ENCODE results near the gene LCLAT1. TPM values are rescaled to one million over a fixed set of nuclear protein-coding genes. Genes with fewer than 3 reads are reported as not detected.

LCLAT1 gene
- total and polyA plus RNA-seq, 2 donors (not counting 1 experiment from before 2014, with no cell fraction given): 5.1 to 21.9 TPM

DNA sequence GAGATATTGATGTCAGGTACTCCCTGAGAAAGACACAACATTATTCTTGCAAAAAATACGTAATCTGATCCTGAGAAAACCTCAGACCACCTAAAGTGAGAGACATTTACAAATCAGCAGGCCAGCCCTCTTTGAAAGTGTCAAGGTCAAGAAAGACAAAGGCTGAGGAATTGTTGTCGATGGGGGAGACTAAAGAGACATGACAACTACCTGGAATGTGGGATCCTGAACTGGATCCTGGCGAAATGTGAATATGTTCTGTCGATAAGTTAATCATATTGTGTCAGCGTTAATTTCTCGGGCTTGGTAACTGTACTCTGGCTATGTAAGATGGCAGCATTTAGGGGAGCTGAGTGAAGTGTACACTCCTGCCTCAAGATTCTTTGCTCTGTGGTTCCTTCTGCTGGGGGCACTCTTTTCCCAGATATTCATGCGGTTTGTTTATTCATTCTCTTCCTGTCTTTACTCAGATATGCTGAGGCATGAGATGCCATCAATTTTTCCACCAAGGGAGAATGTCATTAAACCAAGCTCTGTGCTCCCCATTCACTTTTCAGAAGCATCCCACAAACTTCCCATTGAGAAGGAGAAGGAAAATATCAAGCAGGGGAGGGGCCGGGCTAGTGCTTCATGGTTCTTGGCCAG, 205.3 kb downstream of the LCLAT1 start:
- Mint-ChIP-seq H3K27me3 (no peaks in the 10 kb centered on the region), H3K27ac (no peak overlapping the region), H3K4me1 (no peaks in the 10 kb centered on the region), H3K9me3 (ENCODE audit: insufficient read depth) (no peaks in the 10 kb centered on the region), H3K4me3 (no peak overlapping the region)
- Histone ChIP-seq H3K4me3 (ENCODE audit: control extremely low read depth in 1 of 5, extremely low read depth in 1 of 5, insufficient read depth in 1 of 5, low read depth in 2 of 5, low read length in 4 of 5) (no peak overlapping the region), H3K27me3 (replicated peaks in 1 of 4; ENCODE audit: control extremely low read depth in 1 of 4, control insufficient read depth in 3 of 4, insufficient read depth in 4 of 4, low read length in 3 of 4) (no peaks in the 10 kb centered on the region), H3K9me3 (ENCODE audit: control extremely low read depth in 1 of 3, control insufficient read depth in 2 of 3, insufficient read depth in 1 of 3, low read length in 2 of 3) (no peaks in the 10 kb centered on the region), H4K20me1 (ENCODE audit: control insufficient read depth, insufficient read depth, low read length, poor library complexity, severe bottlenecking) (no peaks in the 10 kb centered on the region), H2AFZ (ENCODE audit: insufficient read depth, low read depth, low read length, poor library complexity, severe bottlenecking) (no peak overlapping the region), H3K27ac (ENCODE audit: low read length in 2 of 2) (no peak overlapping the region), H3K9ac (ENCODE audit: low read length) (no peak overlapping the region), H3K4me2 (replicated peaks; ENCODE audit: low read depth, low read length, poor library complexity, severe bottlenecking) (no peak overlapping the region), H3K79me2 (ENCODE audit: control insufficient read depth, insufficient read depth, low read length) (no peaks in the 10 kb centered on the region), H3K36me3 (replicated peaks in 1 of 2; ENCODE audit: control extremely low read depth in 1 of 2, control insufficient read depth in 1 of 2, extremely low read depth in 1 of 2, insufficient read depth in 2 of 2, low read length in 1 of 2) (no peaks in the 10 kb centered on the region), H3K4me1 (ENCODE audit: control insufficient read depth in 2 of 2, insufficient read depth in 2 of 2, low read length in 2 of 2) (no peaks in the 10 kb centered on the region)
- 100% methylated on average over 6 of the region's 8 CpGs for WGBS (ENCODE audit: insufficient coverage)
- ATAC-seq (ENCODE audit: low read depth) (no peak), DNase-seq (no peak)
- ChIA-PET CTCF (interaction anchor here (1.5 kb wide), 1 partner anchor 59 kb away, joined by 4 read pairs; no protein-coding TSS in a partner anchor), POLR2A (no interaction called here)
- intact Hi-C loops (cut with micrococcal nuclease): no loop called here
- TF ChIP-seq, protein P1, sequence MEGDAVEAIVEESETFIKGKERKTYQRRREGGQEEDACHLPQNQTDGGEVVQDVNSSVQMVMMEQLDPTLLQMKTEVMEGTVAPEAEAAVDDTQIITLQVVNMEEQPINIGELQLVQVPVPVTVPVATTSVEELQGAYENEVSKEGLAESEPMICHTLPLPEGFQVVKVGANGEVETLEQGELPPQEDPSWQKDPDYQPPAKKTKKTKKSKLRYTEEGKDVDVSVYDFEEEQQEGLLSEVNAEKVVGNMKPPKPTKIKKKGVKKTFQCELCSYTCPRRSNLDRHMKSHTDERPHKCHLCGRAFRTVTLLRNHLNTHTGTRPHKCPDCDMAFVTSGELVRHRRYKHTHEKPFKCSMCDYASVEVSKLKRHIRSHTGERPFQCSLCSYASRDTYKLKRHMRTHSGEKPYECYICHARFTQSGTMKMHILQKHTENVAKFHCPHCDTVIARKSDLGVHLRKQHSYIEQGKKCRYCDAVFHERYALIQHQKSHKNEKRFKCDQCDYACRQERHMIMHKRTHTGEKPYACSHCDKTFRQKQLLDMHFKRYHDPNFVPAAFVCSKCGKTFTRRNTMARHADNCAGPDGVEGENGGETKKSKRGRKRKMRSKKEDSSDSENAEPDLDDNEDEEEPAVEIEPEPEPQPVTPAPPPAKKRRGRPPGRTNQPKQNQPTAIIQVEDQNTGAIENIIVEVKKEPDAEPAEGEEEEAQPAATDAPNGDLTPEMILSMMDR (IDR thresholded peaks at IDR 0.05): no peak
- no peak for TF ChIP-seq EZH2 (IDR thresholded peaks at IDR 0.05; ENCODE audit: borderline replicate concordance, insufficient read depth, low read depth, low read length, poor library complexity, severe bottlenecking)

- Histone ChIP-seq H3K79me2 (ENCODE audit: control insufficient read depth, insufficient read depth, low read length) (no peaks in the 10 kb centered on the region), H3K4me2 (replicated peaks; ENCODE audit: low read depth, low read length, poor library complexity, severe bottlenecking) (no peak overlapping the region), H4K20me1 (ENCODE audit: control insufficient read depth, insufficient read depth, low read length, poor library complexity, severe bottlenecking) (no peaks in the 10 kb centered on the region), H2AFZ (ENCODE audit: insufficient read depth, low read depth, low read length, poor library complexity, severe bottlenecking) (no peak overlapping the region), H3K27me3 (replicated peaks in 1 of 4; ENCODE audit: control extremely low read depth in 1 of 4, control insufficient read depth in 3 of 4, insufficient read depth in 4 of 4, low read length in 3 of 4) (peaks cover 0 to 2% (median 0%) of the 10 kb centered on the region in 4 experiments), H3K36me3 (replicated peaks in 1 of 2; ENCODE audit: control extremely low read depth in 1 of 2, control insufficient read depth in 1 of 2, extremely low read depth in 1 of 2, insufficient read depth in 2 of 2, low read length in 1 of 2) (no peaks in the 10 kb centered on the region), H3K9ac (ENCODE audit: low read length) (no peak overlapping the region), H3K4me1 (ENCODE audit: control insufficient read depth in 2 of 2, insufficient read depth in 2 of 2, low read length in 2 of 2) (no peaks in the 10 kb centered on the region), H3K9me3 (ENCODE audit: control extremely low read depth in 1 of 3, control insufficient read depth in 2 of 3, insufficient read depth in 1 of 3, low read length in 2 of 3) (no peaks in the 10 kb centered on the region), H3K27ac (ENCODE audit: low read length in 2 of 2) (no peak overlapping the region), H3K4me3 (ENCODE audit: control extremely low read depth in 1 of 5, extremely low read depth in 1 of 5, insufficient read depth in 1 of 5, low read depth in 2 of 5, low read length in 4 of 5) (no peak overlapping the region)
- DNase-seq (no peak), ATAC-seq (ENCODE audit: low read depth) (no peak)
- CTCF ChIA-PET: no interaction called here
- TF ChIP-seq, protein P1 (IDR thresholded peaks at IDR 0.05): no peak
- no peak for TF ChIP-seq EZH2 (IDR thresholded peaks at IDR 0.05; ENCODE audit: borderline replicate concordance, insufficient read depth, low read depth, low read length, poor library complexity, severe bottlenecking)
- POLR2A ChIA-PET: no interaction called here
- no peaks in the 10 kb centered on the region for H3K9me3 Mint-ChIP-seq (ENCODE audit: insufficient read depth)
- no peak overlapping the region for H3K4me3 Mint-ChIP-seq
- 88% methylated on average over 2 of the region's 2 CpGs for WGBS (ENCODE audit: insufficient coverage)
- no peaks in the 10 kb centered on the region for H3K27me3 Mint-ChIP-seq
- no peaks in the 10 kb centered on the region for H3K4me1 Mint-ChIP-seq
- H3K27ac Mint-ChIP-seq: no peak overlapping the region
- intact Hi-C loops (cut with micrococcal nuclease): no loop called here
Observed at GRCh38 chr2:30653847-30654246, 206.8 kb downstream of the LCLAT1 start.

All from B cell (primary cell).